Measurements from ENCODE around the gene RPL3.

DNA sequence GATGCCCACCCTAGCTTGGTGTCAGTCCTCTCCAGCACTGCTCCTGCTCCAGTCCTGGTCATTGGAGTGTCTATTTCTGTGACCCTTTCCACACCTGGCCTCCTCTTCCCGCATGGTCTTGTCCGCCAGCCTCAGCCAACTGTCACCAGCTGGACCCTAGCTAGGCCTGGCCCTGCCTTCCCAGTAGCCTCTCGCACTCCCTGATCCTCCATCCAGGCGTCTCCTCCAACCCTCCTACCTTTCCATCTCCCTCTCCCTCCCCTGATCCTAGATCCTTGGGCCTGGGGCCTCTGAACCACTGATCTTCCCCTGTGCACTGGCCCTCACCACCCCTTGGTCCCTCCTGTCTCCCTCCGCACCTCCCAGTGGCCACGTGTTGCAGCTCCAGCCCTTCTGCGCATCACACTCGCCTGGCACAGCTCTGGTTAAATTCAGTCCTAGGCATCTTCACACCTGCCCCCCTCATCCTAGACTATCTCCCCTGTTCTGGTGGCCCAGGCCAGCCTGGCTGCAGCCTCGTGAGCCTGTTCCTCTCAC, 40.3 kb upstream of the RPL3 start:
- TF ChIP-seq, protein P1, sequence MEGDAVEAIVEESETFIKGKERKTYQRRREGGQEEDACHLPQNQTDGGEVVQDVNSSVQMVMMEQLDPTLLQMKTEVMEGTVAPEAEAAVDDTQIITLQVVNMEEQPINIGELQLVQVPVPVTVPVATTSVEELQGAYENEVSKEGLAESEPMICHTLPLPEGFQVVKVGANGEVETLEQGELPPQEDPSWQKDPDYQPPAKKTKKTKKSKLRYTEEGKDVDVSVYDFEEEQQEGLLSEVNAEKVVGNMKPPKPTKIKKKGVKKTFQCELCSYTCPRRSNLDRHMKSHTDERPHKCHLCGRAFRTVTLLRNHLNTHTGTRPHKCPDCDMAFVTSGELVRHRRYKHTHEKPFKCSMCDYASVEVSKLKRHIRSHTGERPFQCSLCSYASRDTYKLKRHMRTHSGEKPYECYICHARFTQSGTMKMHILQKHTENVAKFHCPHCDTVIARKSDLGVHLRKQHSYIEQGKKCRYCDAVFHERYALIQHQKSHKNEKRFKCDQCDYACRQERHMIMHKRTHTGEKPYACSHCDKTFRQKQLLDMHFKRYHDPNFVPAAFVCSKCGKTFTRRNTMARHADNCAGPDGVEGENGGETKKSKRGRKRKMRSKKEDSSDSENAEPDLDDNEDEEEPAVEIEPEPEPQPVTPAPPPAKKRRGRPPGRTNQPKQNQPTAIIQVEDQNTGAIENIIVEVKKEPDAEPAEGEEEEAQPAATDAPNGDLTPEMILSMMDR (IDR thresholded peaks at IDR 0.05; ENCODE audit: poor library complexity) = no peak
- no peak for TF ChIP-seq EZH2phosphoT487 (IDR thresholded peaks at IDR 0.05; ENCODE audit: low read depth, severe bottlenecking, unreplicated experiment)
